Measurements from ENCODE around the gene MATN1.

MATN1 gene

DNA sequence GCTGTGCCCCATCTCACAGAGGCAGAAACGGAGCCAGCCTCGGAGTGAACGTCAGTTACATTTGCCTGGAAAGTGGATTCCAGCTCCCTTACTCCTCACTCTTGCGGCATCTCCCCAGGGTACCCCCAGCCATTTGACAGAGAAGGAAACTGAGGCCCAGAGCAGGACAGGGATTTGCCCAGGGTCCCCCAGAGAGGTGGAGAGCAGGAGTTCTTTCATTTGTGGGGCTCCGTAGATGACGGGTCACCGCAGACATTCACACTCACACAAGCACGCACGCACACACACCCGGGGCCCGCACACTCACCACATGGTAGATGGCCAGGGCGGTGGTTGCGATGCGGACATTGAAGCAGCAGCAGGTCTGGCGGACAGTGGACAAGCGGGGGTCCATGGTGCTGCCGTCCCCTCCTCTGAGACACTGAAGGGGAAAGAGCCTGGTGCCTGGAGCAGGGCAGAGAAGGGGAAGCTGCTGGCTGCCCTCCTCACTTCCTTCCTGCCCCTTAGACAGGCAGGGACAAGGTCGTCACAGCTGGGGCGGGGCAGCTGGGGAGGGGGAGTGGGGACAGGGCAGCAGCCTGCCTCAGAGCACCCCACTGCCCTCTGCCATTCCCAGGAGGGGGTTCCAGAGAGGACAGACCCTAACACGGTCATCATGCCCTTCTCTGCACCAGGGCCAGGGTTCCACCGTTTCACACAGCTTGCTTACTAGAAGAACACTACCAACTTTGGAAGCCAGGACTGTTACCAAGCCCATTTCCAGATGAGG lies 34.2 kb upstream of the MATN1 start, which contains the start of gene LAPTM5:
LAPTM5 (minus strand) TSS at position 423 of the 769 bp plus-strand sequence; CDS start at position 394, 29 bp downstream.
- no peak for DNase-seq

DNA sequence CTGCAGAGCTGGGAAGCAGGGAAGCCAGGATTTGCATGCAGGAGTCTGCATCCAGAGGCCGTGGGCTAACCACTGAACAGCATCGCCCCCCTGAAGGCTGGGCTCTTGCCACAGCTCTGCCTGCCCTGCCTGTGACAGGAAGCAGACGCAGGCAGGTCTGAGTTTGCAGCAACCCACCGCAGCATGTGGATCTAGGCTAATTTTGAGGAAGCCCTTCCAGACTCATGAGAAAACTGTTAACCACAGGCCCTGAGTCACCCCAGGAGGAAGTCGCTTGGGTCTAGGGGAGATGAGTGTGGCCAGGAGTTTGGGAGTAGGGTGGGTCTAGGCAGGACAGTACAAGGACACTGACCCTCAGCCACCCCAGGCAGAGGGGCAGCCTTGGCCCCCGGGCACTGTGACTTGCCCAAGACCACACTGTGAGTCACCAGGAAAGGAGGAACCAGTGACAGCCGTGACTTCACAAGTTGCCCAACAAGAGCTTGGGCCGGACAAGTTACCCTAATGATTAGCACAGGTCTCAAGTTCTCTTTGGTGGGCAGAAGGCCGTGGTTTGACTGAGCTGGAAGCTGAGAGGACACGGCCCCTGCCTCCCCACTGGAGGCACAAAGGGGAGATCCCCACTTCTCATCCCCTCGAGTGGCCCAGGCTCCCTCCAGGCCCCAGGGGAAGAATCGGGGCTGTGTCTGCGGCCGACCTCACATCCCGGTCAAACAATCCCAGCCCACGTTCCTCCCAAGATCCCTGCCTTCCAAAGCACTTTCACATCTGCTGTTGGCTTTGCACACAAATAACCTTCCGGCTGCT lies 33.4 kb upstream of the MATN1 start:
- DNase-seq = no peak

DNA sequence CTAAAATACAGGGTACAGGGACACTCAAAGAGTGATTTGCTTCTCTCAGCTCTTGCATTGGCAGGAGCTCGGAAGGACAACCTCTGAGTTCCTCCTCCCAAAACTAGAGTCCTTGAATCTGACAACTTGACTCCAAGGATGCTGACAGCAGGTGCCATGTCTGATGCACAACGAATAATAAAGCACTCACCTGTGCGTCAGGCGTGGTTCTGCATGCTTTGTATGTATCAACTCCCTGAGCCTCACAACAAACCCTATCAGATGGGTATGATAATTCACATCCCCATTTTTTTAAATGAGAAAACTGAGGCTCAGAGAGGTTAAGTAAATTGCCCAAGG lies 32.8 kb upstream of the MATN1 start:
- no peak for DNase-seq

DNA sequence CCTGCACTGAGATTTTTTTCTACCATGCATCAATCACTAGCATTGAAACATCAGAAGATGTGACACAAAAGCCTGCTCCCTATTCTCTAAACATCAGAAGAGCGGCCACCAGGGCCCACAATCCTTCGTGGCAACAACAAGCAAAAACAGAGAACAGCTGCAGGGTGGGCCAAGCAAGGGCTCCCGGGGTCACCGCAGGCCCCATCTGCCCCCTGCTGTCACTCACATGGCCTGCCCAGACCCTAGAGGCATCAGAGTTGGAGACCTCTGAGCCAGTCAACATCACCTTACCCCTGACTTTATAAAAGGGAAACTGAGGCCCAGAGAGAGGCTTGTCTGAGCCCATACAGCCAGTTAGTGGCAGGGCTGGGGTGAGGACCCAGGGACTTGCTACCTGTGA lies 32.4 kb upstream of the MATN1 start:
- DNase-seq = no peak

DNA sequence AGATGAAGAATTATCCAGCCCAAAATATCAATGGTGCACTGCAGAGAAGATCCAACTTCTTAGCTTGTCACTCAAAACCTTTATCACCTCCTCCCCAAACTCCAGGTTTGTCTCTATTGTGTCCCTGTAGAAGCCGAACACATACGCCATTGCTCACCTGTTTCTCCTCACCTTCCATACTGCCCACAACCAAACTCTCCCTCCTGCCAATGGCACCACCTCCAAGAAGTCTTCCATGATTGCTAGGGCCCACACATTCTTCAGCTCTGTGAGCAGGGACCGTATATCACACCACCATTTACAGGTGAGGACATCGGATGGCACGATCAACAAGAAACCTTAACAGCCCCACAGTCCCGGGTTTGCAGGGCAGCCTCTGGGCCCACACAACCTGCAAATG lies 31.9 kb upstream of the MATN1 start:
- no peak for DNase-seq

DNA sequence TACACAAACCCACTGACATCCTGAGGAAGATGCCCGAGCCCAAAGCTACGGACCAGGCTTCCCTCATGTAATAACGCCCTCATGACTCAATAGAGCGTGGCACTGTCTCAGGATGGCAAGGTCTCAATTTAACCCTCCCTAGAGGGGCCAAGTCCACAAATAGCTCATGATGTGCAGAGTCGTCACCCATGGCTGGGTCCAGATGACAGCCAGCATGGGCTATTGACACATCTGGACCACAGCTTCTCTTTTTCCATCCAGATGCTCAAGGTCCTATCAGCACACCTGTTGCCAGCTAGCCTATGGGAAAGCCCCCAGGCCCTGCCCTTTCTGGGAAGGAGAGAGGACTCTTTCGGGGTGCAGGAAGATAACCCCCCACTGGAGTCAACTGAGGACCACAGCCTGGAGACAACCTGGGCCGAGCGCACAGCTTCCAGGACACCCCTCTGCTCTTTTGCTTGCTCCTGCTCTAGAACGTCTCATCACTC lies 31.3 kb upstream of the MATN1 start:
- DNase-seq = no peak

DNA sequence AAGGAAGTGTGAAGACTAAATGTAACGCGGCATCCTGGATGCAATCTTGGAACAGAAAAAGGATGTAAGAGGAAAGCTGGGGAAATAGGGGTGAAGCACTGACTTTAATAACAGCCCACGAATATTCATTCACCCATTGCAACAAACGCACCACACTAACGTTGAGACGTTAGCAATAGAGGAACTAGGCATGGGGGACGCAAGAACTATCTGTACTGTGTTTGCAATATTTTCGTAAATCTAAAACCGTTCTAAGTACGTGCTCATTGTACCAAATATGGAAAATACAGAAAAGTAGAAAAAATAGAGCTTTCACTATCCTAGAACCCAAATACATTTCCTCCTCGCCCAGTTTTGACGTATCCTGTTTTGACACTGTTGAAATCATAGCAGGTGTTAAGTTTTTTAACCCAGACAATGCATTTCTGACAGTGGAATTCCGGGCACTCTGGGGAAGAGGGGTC lies 30.3 kb upstream of the MATN1 start:
- no peak for DNase-seq

DNA sequence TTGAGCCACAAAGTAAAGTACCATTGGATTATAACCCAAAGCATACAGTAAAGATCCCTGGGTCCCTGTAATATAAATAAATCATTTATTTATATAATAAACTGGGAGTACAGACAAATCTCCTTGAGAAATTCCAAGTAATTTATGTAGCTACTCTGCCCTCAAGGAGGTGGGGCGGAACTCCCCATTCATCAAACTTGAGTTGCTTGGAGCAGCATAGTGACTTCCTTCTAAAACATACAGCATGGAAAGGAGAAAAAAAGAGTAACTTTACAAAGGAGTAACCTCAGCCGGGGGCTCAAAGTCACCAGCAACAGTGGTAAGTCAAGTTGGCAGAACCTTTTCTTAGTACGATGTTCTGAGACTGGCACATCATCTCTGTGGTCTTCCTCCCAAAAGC lies 29.7 kb upstream of the MATN1 start:
- no peak for DNase-seq

DNA sequence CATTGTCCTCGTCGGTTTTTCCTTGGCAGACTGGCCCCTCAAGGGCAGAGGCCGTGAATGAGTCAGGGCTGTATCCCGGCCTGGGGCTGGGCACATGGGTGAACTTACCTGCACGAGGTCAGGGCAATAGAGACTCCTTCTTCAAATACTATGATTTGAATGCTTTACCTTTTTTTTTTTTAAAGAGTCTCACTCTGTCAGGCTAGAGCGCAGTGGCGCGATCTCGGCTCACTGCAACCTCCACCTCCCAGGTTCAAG lies 29.2 kb upstream of the MATN1 start:
- DNase-seq = no peak

DNA sequence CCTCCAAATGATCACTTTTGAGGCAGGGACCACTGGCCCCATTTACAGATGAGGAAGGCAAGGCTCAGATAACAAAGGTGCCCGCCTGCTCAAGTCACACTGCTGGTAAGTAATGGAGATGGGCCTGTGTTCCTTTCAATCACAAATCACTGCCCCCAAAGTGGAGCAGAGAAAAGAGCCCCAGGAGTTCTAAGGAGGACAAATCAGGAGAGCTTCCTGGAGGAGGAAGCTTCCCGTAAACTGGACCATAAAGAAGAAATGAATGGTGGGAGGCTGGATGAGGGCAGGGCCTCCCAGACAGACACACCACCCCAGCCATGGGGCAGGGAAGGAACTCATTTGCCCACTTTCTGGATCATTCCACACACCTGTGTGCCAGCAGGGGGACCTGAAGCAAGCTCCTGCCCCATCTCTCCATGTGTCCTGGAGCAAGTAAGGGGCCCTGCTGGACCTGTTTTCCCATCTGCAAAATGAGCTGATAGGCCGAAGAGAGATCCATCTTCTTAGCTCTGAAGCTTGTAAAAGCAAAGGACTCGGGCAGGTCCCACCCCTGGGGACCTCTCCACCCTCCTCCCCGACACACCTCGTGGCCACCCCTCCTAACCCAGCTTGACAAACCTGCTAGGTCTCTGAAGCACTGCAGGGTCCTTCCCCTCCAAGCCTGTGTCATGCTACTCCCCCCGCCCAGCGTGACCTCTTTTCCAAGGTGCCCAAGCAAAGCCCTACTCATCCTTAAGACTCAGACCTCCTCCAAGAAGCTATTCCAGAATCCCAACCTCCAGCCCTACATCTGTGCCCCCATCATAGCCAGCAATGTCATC lies 28.7 kb upstream of the MATN1 start:
- DNase-seq = no peak

DNA sequence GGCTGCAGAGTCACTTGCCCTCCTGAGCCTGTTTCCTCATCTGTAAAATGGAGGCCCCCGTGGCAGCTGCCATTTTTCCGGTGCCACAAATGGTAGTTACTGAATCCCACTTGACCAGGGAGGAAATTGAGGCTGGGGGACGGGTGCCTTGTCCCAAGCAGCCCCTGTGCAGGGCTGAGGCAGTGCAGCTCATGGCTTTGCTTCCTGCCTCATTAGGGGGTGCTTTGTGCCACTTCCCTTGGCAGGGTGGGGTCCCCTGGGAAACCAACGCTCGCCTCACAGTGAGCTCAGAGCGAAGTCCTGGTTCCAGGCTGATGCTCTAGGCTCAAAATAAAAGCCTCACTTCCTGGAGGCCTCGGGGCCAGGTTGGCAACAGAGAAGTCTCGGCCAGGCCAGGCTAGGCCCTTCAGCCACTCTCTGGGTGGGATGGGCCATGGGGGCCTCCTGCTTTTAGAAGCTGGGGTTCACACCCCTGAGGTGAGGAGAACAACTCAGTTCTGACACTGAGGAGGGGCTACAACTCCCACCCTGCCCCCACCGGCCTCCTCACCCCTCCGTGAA lies 27.4 kb upstream of the MATN1 start:
- DNase-seq = no peak

DNA sequence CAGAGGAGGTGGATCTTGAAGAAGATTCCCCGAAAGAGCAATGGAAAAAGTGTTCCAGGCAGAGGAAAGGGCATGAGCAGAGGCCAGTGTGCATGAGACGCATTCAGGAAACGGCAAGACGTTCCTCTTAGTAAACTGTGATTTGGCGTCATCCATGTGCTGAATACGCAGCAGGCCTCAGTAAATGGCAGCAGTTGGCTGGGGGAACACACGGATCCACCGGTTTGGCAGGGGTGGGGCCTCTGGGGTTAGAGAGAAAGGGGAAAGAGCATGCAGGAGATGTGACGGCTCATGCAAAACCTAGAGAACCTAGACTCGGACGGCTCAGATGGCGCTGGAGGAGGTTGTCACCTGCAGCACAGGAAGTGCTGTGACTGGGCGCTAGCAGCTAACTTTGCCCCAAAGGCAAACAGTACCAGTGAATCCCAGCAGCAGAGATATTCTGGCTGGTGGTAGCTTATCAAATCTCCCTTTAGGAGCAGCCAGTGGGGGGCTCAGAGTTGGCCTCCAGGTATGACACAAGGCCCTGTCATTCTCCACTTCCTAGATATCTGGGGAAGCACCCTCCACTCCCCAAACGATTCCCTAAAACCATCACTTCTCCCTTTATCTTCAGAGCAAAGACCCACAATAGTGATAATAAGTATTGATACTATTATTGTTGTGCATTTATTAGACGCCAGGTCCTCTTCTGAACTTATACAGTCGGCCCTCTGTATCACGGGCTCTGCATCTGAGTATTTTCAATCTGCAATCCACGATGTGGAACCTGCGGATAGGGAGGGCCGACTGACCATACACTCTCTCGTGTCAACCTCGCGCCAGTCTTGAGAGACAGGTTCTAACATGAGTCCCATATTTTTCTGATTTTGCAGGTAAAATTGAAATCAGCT lies 26.6 kb upstream of the MATN1 start:
- no peak for DNase-seq

DNA sequence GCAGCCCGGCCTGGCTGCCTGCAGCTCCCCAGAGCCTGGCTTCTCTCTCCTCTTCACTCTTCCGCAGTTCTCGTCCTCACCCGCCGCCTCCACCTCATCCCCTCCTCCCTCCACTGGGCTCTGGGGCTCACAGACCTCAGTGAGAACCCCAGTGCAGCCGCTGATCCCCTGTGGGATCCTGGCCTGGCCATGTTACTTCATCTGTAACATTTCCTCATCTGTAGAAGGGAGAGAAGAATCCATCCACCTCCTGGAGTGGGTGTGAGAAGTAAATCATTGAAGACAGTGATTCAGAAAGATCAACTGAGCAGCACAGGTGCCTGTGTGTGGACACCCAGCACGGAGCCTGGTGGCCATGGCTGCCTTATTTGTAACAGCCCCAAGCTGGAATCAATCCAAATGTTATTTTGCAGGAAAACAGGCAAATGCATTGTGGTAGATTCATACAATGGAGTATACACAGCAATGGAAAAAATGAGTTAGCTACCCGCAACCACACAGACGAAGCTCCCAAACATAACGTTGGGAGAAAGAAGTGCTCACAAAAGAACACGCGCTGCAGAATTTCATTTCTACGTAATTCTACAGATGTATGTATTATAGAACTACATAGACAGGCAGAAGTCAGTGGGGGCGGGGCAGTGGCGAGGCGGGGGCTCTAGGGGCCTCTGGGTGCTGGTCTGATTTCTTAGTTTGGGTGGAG lies 25.5 kb upstream of the MATN1 start:
- DNase-seq = no peak

DNA sequence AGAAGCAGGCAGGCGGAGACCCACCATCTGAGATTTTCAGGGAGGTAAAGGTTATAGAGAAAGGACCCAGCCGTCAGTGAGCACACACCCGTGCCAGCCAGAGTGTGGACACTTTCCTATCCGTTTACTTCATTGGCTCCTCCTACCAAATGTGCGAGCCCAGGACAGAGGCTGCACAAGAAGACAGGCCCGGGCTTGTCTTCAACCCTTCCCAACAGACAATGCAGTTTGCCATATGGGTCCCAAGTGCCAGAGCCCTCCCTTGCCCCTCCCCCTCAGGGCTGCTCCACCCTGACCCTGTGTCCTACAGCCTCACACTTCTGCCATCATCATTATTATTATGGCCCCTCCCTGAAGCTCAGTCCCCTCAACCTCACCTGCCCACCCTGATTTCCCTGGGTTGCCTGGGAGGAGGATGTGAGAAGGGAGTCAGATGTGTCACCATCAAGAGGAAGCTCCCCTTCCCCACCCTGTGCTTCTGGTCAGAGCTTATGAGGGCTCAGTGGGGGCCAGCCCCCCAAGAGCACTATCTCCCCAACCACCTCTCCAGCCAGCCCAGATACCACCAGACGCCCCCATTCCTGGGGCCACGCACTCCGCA lies 24.8 kb upstream of the MATN1 start:
- DNase-seq = no peak

DNA sequence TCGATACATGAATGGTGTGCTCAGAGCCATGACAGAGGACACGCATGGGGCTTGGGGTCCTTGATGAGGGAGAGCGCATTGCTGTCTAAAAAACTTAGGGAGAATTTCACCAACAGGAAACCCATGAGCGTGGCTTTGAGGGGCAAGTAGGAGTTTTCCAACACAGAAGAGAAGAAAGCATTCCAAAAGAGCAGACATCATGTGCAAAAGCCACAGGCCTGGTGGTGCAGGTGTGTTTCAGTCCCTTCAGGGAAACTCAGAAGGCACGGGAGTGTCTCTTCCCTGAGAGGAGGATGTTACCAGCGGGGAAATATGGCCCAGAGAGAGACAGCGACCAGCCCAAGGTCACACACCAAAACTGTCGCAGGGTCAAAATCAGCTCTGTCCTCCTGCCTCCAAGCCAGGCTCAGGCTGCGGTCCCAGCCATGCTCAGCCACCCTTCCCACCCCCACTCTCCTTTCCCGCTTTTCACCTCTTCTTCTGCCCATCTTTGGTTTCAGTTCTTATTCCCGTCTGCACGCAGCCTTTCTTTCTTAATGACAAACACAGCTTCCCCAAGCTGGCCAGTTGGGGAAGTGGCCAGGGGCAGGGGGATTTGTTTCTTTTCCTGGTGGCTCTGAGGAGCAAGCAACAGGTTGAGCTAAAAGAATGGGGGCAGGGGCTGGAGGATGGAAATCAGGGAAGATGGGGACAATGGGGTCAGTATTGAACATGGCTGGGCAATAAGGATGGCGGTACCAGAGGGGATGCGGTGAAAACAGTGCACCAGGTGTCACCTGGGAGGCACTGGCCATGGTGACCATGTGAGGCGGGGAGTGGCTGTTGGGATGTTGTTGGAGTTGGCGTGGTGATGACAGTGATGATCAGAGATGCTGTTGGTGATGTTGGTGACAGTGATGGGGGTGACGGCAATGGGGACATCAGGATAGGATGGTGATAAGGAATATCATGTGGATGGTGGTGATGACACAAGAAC lies 23.9 kb upstream of the MATN1 start:
- DNase-seq = no peak

DNA sequence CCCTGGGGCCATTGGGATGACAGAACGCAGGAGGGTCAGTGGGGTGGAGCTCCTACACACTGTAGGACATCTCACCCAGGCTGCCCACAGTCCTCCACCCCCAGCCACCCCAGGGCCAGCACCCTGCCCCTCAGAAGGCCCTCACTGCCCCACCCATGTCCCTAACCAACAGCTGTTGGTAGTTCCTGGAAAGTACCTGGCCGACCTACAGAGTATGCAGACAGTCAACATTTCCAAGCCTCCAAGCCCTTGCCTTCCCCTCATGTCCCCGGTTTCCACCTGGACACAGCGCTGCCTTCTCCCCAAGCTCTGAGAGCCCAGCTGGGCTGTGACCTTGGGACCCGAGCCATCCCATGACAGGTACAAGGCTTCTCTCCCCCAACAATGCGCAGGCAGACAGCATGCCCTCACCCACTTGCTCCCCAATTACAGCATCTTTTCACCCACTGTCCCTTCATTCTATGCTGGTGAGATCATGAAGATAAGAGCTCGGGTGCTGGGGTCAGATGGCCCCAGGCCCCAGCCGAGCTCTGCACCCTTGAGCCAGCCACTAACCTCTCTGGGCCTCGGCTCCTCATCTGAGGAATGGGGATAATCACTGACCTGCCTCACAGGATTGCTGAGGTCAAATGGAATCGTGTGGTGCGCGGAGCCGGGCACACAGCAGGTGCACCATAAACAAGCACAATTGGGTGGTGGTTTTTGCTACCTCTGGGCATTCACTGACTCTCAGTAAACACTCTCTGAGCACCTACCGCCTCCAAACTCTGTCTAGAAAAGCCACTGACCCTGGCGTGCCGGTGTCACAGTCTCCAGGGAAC lies 23.0 kb upstream of the MATN1 start:
- DNase-seq = no peak

DNA sequence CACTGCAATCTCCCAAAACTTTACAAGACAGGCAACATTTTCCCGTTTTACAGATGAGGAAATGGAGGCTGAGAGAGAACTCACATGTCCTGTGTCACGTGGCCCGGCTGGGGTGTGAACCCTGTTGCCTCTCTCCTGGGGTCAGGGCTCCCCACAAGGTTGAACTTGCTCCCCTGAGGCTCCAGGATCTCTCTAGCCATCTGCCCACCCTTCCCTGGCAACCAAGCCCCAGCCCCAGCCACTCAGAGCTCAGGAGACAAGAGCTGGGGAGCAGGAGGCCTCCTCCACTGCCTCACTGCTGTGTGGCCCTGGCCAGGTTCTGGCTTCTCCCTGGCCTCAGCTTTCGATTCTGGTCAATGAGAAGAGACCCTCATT lies 22.4 kb upstream of the MATN1 start:
- DNase-seq = no peak

DNA sequence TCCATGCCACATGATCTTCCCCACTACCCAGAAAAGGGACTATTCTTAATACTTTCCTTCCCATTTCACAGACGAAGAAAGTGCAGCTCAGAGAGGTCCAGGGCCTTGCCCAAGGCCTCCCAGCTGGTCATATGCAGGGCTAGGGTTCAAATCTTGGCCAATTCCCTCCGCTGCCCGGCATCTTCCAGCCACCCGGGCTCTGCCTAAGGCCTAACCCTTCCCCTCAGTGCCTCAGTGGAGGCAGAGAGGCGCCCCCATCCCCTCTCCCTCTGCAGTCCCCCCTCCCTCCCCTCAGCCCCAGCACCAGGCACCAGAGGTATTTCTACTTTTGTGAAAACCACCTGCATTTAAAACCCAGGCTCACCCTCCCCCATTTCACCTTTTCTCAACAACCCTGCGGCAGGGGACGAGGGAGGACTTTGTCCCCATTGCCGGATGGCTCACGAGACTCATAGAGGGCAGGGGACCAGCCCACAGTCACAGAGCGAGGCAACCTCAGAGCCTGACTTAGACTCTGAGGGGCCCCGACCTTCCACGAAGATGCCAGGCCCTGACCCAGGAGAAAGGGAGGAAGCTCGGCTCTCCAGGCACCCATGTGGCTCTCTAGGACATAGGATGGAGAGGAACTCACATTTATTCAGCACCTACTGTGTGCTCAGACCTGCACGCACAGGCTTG lies 21.9 kb upstream of the MATN1 start:
- DNase-seq = no peak
